ENCODE results near the gene CAVIN3. TPM values are rescaled to one million over a fixed set of nuclear protein-coding genes. Genes with fewer than 3 reads are reported as not detected.

The CAVIN3 gene
- total and polyA plus RNA-seq, 2 experiments from 2014 or later, result 33.2 to 34.2 TPM

DNA sequence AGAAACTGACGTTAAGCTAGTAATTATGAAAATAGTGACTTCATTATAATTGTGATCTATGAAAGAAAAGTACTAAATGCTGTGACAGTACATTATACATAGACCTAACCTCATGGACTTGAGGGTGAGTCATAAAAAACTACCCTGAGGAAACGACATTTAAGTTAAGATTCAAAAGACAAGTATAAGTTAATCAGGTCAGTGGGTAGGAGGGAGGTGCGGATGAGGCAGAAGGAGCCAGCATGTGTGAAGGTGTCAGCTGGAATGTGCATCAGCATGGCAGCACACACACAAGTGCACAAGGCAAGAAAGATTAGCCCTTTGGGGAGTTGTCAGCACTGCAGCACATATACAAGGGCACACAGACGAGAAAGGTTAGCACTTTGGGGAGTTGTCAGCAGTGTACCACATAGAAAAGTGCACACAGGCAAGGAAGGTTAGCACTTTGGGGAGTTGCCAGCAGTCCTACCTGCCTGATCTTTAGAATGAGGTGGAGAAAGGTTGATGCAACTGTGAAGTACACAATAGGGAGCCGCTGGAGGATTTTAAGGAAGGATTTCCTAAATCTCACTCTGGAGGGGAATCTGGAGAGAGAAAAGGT, 31.6 kb upstream of the CAVIN3 start (continued):
- TF ChIP-seq, protein P1, sequence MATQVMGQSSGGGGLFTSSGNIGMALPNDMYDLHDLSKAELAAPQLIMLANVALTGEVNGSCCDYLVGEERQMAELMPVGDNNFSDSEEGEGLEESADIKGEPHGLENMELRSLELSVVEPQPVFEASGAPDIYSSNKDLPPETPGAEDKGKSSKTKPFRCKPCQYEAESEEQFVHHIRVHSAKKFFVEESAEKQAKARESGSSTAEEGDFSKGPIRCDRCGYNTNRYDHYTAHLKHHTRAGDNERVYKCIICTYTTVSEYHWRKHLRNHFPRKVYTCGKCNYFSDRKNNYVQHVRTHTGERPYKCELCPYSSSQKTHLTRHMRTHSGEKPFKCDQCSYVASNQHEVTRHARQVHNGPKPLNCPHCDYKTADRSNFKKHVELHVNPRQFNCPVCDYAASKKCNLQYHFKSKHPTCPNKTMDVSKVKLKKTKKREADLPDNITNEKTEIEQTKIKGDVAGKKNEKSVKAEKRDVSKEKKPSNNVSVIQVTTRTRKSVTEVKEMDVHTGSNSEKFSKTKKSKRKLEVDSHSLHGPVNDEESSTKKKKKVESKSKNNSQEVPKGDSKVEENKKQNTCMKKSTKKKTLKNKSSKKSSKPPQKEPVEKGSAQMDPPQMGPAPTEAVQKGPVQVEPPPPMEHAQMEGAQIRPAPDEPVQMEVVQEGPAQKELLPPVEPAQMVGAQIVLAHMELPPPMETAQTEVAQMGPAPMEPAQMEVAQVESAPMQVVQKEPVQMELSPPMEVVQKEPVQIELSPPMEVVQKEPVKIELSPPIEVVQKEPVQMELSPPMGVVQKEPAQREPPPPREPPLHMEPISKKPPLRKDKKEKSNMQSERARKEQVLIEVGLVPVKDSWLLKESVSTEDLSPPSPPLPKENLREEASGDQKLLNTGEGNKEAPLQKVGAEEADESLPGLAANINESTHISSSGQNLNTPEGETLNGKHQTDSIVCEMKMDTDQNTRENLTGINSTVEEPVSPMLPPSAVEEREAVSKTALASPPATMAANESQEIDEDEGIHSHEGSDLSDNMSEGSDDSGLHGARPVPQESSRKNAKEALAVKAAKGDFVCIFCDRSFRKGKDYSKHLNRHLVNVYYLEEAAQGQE (IDR thresholded peaks at IDR 0.05; ENCODE audit: unreplicated experiment), result no peak
- TF ChIP-seq ZNF114 (CRISPR knock-in tag; IDR thresholded peaks at IDR 0.05), result no peak
- TF ChIP-seq POLR2AphosphoS5 (IDR thresholded peaks at IDR 0.05; ENCODE audit: low read depth), result no peak
- no peak for TF ChIP-seq JUNB (IDR thresholded peaks at IDR 0.05; ENCODE audit: unreplicated experiment)
- TF ChIP-seq NANOG (IDR thresholded peaks at IDR 0.05; ENCODE audit: borderline replicate concordance), result no peak
- TF ChIP-seq, protein P2, sequence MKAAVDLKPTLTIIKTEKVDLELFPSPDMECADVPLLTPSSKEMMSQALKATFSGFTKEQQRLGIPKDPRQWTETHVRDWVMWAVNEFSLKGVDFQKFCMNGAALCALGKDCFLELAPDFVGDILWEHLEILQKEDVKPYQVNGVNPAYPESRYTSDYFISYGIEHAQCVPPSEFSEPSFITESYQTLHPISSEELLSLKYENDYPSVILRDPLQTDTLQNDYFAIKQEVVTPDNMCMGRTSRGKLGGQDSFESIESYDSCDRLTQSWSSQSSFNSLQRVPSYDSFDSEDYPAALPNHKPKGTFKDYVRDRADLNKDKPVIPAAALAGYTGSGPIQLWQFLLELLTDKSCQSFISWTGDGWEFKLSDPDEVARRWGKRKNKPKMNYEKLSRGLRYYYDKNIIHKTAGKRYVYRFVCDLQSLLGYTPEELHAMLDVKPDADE (IDR thresholded peaks at IDR 0.05), result no peak
- TF ChIP-seq EZH2 (IDR thresholded peaks at IDR 0.05; ENCODE audit: low read depth, unreplicated experiment), result no peak
- TF ChIP-seq, protein P3, sequence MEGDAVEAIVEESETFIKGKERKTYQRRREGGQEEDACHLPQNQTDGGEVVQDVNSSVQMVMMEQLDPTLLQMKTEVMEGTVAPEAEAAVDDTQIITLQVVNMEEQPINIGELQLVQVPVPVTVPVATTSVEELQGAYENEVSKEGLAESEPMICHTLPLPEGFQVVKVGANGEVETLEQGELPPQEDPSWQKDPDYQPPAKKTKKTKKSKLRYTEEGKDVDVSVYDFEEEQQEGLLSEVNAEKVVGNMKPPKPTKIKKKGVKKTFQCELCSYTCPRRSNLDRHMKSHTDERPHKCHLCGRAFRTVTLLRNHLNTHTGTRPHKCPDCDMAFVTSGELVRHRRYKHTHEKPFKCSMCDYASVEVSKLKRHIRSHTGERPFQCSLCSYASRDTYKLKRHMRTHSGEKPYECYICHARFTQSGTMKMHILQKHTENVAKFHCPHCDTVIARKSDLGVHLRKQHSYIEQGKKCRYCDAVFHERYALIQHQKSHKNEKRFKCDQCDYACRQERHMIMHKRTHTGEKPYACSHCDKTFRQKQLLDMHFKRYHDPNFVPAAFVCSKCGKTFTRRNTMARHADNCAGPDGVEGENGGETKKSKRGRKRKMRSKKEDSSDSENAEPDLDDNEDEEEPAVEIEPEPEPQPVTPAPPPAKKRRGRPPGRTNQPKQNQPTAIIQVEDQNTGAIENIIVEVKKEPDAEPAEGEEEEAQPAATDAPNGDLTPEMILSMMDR (conservative IDR thresholded peaks at IDR 0.05; ENCODE audit: low read depth in 2 of 2), result no peak
- no peak for TF ChIP-seq EZH2phosphoT487 (IDR thresholded peaks at IDR 0.05; ENCODE audit: unreplicated experiment)
- no peak for TF ChIP-seq CREB1 (CRISPR knock-in tag; IDR thresholded peaks at IDR 0.05; ENCODE audit: low read depth)
- TF ChIP-seq STAT1 (IDR thresholded peaks at IDR 0.05; ENCODE audit: unreplicated experiment), result no peak

DNA sequence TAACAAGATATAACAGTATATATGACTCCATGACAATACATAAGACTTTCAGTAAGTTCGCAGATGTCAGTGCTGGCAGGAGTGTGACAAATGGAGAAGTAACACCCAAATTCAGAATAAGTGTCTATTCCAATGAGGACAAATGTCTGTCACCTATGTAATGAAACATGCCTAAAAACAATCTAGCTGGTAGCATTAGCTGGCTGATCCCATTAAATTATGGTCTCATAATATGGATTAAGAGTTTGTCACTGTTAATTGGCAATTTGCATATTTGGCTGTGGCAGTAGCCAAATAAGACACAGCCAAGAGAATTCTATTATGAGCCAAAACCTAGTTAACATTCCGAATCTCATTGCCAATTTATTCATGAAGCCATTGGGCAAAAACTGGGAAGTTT, 30.2 kb upstream of the CAVIN3 start:
- H3K27me3 ChIP-seq (ENCODE audit: insufficient read depth), result no peaks in the 10 kb centered on the region
- H3F3A ChIP-seq (replicated peaks; ENCODE audit: low read depth), result no peaks in the 10 kb centered on the region
- ATAC-seq, result no peak
- no peaks in the 10 kb centered on the region for H3K4me1 ChIP-seq (ENCODE audit: insufficient read depth)
- no peak overlapping the region for H3K4me2 ChIP-seq
- H3K36me3 ChIP-seq (ENCODE audit: insufficient read depth), result no peaks in the 10 kb centered on the region
- no peak for DNase-seq (ENCODE audit: low spot score)
- H4K20me1 ChIP-seq (replicated peaks; ENCODE audit: insufficient read depth), result no peaks in the 10 kb centered on the region
- no peak overlapping the region for H3K27ac ChIP-seq (ENCODE audit: low read depth)
- no peak overlapping the region for H2AFZ ChIP-seq
- H3K9me2 ChIP-seq (ENCODE audit: insufficient read depth), result peaks cover 6% of the 10 kb centered on the region; the same call in 1 of the 2 replicates
- no peaks in the 10 kb centered on the region for H3K79me2 ChIP-seq (replicated peaks; ENCODE audit: insufficient read depth)
- no peak overlapping the region for H3K4me3 ChIP-seq
- H3K4me3 Mint-ChIP-seq, result no peak overlapping the region
- peaks cover 6% of the 10 kb centered on the region for H3K27me3 Mint-ChIP-seq (ENCODE audit: insufficient read depth, low read depth, poor library complexity)
- H3K36me3 Mint-ChIP-seq (ENCODE audit: low read depth), result peaks cover 6% of the 10 kb centered on the region
- H3K4me1 Mint-ChIP-seq, result peaks cover 12% of the 10 kb centered on the region
- H3K9me3 Mint-ChIP-seq, result peaks cover 10% of the 10 kb centered on the region
- H3K27ac Mint-ChIP-seq, result no peak overlapping the region
- TF ChIP-seq NANOG (IDR thresholded peaks at IDR 0.05; ENCODE audit: borderline replicate concordance) (no peak), POLR2AphosphoS5 (IDR thresholded peaks at IDR 0.05; ENCODE audit: low read depth) (no peak), ZNF331 (CRISPR knock-in tag; IDR thresholded peaks at IDR 0.05; ENCODE audit: low read depth) (no peak), ZNF114 (CRISPR knock-in tag; IDR thresholded peaks at IDR 0.05) (no peak)
- TF ChIP-seq, protein P3 (conservative IDR thresholded peaks at IDR 0.05; ENCODE audit: low read depth in 2 of 2), result no peak
- TF ChIP-seq, protein P1 (IDR thresholded peaks at IDR 0.05; ENCODE audit: unreplicated experiment), result no peak
